K562 (cell line): ENCODE data around the gene ANO6. TPM values are rescaled to one million over a fixed set of nuclear protein-coding genes. Genes with fewer than 3 reads are reported as not detected.

Experiments used
- ATF3 ChIP-seq, 2 experiments: fragments of 450-650 bp in 1 of 2; sonication (generic) in 1 of 2; formaldehyde crosslinking in 1 of 2; IDR thresholded peaks in 1 of 2; conservative IDR thresholded peaks in 1 of 2; 2 replicates each; pipeline versions ENCODE4 v1.6.1 to v1.8.1; 2016 to 2023; ENCODE audit warnings: mild to moderate bottlenecking in 2 of 2, moderate library complexity in 2 of 2, inconsistent platforms in 1 of 2, missing genetic modification reagents in 1 of 2
- CEBPG ChIP-seq, 3 experiments: fragments of 200-800 bp in 1 of 3; sonication (Bioruptor generic) in 1 of 3; sonication (generic) in 1 of 3; formaldehyde crosslinking in 1 of 3; IDR thresholded peaks in 2 of 3; conservative IDR thresholded peaks in 1 of 3; 2 replicates each; pipeline versions ENCODE4 v1.6.1 to v1.8.0; 2016 to 2022; ENCODE audit warnings: missing compliant biosample characterization in 2 of 3, missing genetic modification characterization in 2 of 3, mild to moderate bottlenecking in 1 of 3, missing genetic modification reagents in 1 of 3
- GTF2B ChIP-seq: IDR thresholded peaks from 2 replicates; pipeline ENCODE4 v1.6.1; 2011; ENCODE audit not compliant: insufficient read length; ENCODE audit errors: extremely low read depth
- HDAC6 ChIP-seq: IDR thresholded peaks from 2 replicates; pipeline ENCODE4 v1.6.1; 2012; ENCODE audit warnings: low read depth, mild to moderate bottlenecking, control low read depth, inconsistent platforms, low read length, moderate library complexity
- HNRNPLL ChIP-seq: fragments of 200-400 bp; formaldehyde crosslinking; IDR thresholded peaks from 2 replicates; pipeline ENCODE4 v1.6.1; 2017; ENCODE audit warnings: low read length, low read depth, mild to moderate bottlenecking; ENCODE audit not compliant: poor library complexity, severe bottlenecking
- IRF2 ChIP-seq: sonication (generic); formaldehyde crosslinking; IDR thresholded peaks from 2 replicates; pipeline ENCODE4 v1.8.1; 2022; ENCODE audit warnings: mild to moderate bottlenecking, missing genetic modification reagents
- KLF16 ChIP-seq: IDR thresholded peaks from 2 replicates; pipeline ENCODE4 v1.6.1; 2016; ENCODE audit warnings: antibody characterized with exemption
- RBM25 ChIP-seq: fragments of 200-400 bp; formaldehyde crosslinking; IDR thresholded peaks from 2 replicates; pipeline ENCODE4 v1.6.1; 2018; ENCODE audit warnings: low read length, low read depth, moderate library complexity; ENCODE audit not compliant: severe bottlenecking
- YBX1 ChIP-seq: fragments of 450-650 bp; IDR thresholded peaks from 2 replicates; pipeline ENCODE4 v1.7.1; 2016; ENCODE audit warnings: mild to moderate bottlenecking
- ZNF57 ChIP-seq: fragments of 450-650 bp; formaldehyde crosslinking; IDR thresholded peaks from 2 replicates; pipeline ENCODE4 v1.4.0; 2020; ENCODE audit warnings: mild to moderate bottlenecking, moderate library complexity
- ZNF778 ChIP-seq: fragments of 450-650 bp; formaldehyde crosslinking; IDR thresholded peaks from 2 replicates; pipeline ENCODE4 v1.4.0; 2020; ENCODE audit warnings: mild to moderate bottlenecking, moderate library complexity
- polyA plus RNA-seq, 8 experiments: library from polyadenylated mRNA; depleted of rRNA in 4 of 8; stranded (reverse) in 5 of 8; unstranded in 3 of 8; fragments of >200 nt; fragmentation: Nextera tagmentation in 2 of 8; fragmentation: Illumina TruSeq in 1 of 8; extraction: Ambion mirVana in 2 of 8; extraction: Trizol in 1 of 8; gene quantifications; 2 replicates each; pipeline versions ENCODE4 v1.2.1 to v1.2.3, GENCODE V29; 2011 to 2014; ENCODE audit warnings: inconsistent platforms in 1 of 8, missing spikeins in 1 of 8
- total RNA-seq, 7 experiments: library from RNA; depleted of rRNA in 6 of 7; stranded (reverse); fragments of >200 nt in 6 of 7; fragmentation: Illumina TruSeq in 2 of 7; extraction: Trizol in 2 of 7; gene quantifications; 2 replicates each; pipeline versions ENCODE4 v1.2.1 to v1.2.3, GENCODE V29; 2011 to 2021; ENCODE audit warnings: low replicate concordance in 1 of 7

ANO6 gene
- total and polyA plus RNA-seq, 9 of the 15 experiments (the other 6 are each of a cell fraction or from before 2014, with no cell fraction given) = 3.5 to 24.7 (median 20.3) TPM

- TF ChIP-seq YBX1 (no peak), IRF2 (CRISPR knock-in tag) (no peak), ZNF57 (CRISPR knock-in tag) (no peak), KLF16 (no peak), RBM25 (no peak), ZNF778 (no peak), CEBPG (CRISPR knock-in tag; IDR thresholded peaks at IDR 0.05) (no peak), CEBPG (tag; conservative IDR thresholded peaks at IDR 0.05 in 1 of 2, IDR thresholded peaks at IDR 0.05 in 1 of 2) (no peak), HNRNPLL (no peak), ATF3 (IDR thresholded peaks at IDR 0.05) (no peak), ATF3 (CRISPR knock-in tag; conservative IDR thresholded peaks at IDR 0.05) (no peak), GTF2B (no peak), HDAC6 (no peak)
These were observed 182.7 kb downstream of the ANO6 start (continued) for GRCh38 chr12:45398552-45398951.
